Measurements from ENCODE around the gene SLC37A3.

DNA sequence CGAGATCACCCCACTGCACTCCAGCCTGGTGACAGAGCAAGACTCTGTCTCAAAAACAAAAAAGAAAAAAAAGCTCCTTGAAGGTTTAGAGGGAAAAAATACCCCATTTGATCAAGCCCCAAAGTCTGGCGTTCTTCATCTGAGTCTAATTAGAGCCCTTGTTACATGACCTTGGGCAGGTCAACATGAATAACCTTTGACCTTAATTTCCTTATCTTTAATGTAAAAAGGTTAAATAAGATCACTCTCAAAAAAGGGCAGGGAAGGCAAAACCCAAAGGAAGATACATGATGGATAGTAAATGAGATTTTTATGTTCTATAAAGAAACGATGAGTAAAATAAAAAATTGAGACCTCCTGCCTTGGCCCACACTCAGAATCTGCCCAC is 40.3 kb downstream of the SLC37A3 start:
- TF ChIP-seq EZH2 (IDR thresholded peaks at IDR 0.05; ENCODE audit: borderline replicate concordance) (no peak), EZH2phosphoT487 (IDR thresholded peaks at IDR 0.05; ENCODE audit: low read depth, severe bottlenecking, unreplicated experiment) (no peak)
- TF ChIP-seq, protein P1, sequence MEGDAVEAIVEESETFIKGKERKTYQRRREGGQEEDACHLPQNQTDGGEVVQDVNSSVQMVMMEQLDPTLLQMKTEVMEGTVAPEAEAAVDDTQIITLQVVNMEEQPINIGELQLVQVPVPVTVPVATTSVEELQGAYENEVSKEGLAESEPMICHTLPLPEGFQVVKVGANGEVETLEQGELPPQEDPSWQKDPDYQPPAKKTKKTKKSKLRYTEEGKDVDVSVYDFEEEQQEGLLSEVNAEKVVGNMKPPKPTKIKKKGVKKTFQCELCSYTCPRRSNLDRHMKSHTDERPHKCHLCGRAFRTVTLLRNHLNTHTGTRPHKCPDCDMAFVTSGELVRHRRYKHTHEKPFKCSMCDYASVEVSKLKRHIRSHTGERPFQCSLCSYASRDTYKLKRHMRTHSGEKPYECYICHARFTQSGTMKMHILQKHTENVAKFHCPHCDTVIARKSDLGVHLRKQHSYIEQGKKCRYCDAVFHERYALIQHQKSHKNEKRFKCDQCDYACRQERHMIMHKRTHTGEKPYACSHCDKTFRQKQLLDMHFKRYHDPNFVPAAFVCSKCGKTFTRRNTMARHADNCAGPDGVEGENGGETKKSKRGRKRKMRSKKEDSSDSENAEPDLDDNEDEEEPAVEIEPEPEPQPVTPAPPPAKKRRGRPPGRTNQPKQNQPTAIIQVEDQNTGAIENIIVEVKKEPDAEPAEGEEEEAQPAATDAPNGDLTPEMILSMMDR (IDR thresholded peaks at IDR 0.05; ENCODE audit: poor library complexity) = no peak
